Measurements from ENCODE around the gene HSH2D. TPM values are rescaled to one million over a fixed set of nuclear protein-coding genes. Genes with fewer than 3 reads are reported as not detected.
A peak's percentile ranks its signal among the peaks of the same experiment; 100 is the strongest.

The HSH2D gene
- total RNA-seq, 1 donor from 2014 or later, result 0.32 TPM

- peak; percentile 76 for DNase-seq (ENCODE audit: low spot score)
- intact Hi-C loops (cut with DNase I), result no loop called here
These were observed 61.9 kb downstream of the HSH2D start for GRCh38 chr19:16205205-16206045.

- DNase-seq (ENCODE audit: low spot score), result peak; percentile 57
- intact Hi-C loops (cut with DNase I), result no loop called here
These were observed 62.6 kb downstream of the HSH2D start for GRCh38 chr19:16206046-16206605.

- DNase-seq (ENCODE audit: low spot score), result no peak
- intact Hi-C loops (cut with DNase I), result no loop called here
These were observed 63.2 kb downstream of the HSH2D start for GRCh38 chr19:16206637-16207036.

GRCh38 chr19:16207063-16207462, 63.6 kb downstream of the HSH2D start:
- no peak for DNase-seq (ENCODE audit: low spot score)
- intact Hi-C loops (cut with DNase I), result no loop called here

- no peak for DNase-seq (ENCODE audit: low spot score)
- intact Hi-C loops (cut with DNase I), result no loop called here
These were observed 64.1 kb downstream of the HSH2D start for GRCh38 chr19:16207490-16208025.

Other genes starting within 250 kb of the HSH2D start
- not detected for gene CYP4F2, start 245.6 kb upstream of the HSH2D start, total RNA-seq
- gene CYP4F11, start 209.2 kb upstream of the HSH2D start, total RNA-seq, result 0.81 TPM
- not detected for gene OR10H4, start 194.7 kb upstream of the HSH2D start, total RNA-seq
- gene TPM4, start 67.2 kb upstream of the HSH2D start, total RNA-seq, result 95.4 TPM
- 17.8 TPM for gene RAB8A, start 31.8 kb upstream of the HSH2D start, total RNA-seq
- not detected for gene CIB3, start 29.8 kb downstream of the HSH2D start, total RNA-seq
- 36.9 TPM for gene FAM32A, start 41.7 kb downstream of the HSH2D start, total RNA-seq
- 51.8 TPM for gene AP1M1, start 54.2 kb downstream of the HSH2D start, total RNA-seq
- gene KLF2, start 181.1 kb downstream of the HSH2D start, total RNA-seq, result 44.6 TPM